Amniotic stem cell (primary cell): ENCODE measurements around the gene PPP1R9B.

Experiments
- DNase-seq: peaks from one replicate; lab custom pipeline; 2025; lab: John Stamatoyannopoulos, UW

Gene PPP1R9B

GRCh38 chr17:50105811-50106210, 44.7 kb downstream of the PPP1R9B start:
- DNase-seq: no peak

GRCh38 chr17:50103941-50104340, 46.5 kb downstream of the PPP1R9B start:
- no peak for DNase-seq

- no peak for DNase-seq
Measured at GRCh38 chr17:50103252-50103651, 47.2 kb downstream of the PPP1R9B start.

- DNase-seq: no peak
Measured at GRCh38 chr17:50102164-50102991, 48.1 kb downstream of the PPP1R9B start.

- no peak for DNase-seq
Measured at GRCh38 chr17:50101346-50102163, 48.9 kb downstream of the PPP1R9B start.

- no peak for DNase-seq
Measured at GRCh38 chr17:50100921-50101345, 49.5 kb downstream of the PPP1R9B start.

GRCh38 chr17:50100480-50100883, 50.0 kb downstream of the PPP1R9B start:
- no peak for DNase-seq

- no peak for DNase-seq
Measured at GRCh38 chr17:50099003-50099402, 51.5 kb downstream of the PPP1R9B start.

GRCh38 chr17:50098583-50098982, 51.9 kb downstream of the PPP1R9B start:
- DNase-seq: no peak

- DNase-seq: no peak
Measured at GRCh38 chr17:50097926-50098325, 52.6 kb downstream of the PPP1R9B start.

GRCh38 chr17:50097455-50097854, 53.0 kb downstream of the PPP1R9B start:
- no peak for DNase-seq

GRCh38 chr17:50096758-50097157, 53.7 kb downstream of the PPP1R9B start:
- no peak for DNase-seq

GRCh38 chr17:50096092-50096491, 54.4 kb downstream of the PPP1R9B start:
- no peak for DNase-seq

GRCh38 chr17:50095626-50096037, 54.8 kb downstream of the PPP1R9B start:
- DNase-seq: no peak

- peak; percentile 90 for DNase-seq
Measured at GRCh38 chr17:50094753-50095619, 55.5 kb downstream of the PPP1R9B start, which contains the start of gene PDK2. Gene PDK2 (plus strand): TSS chr17:50095351. CDS start chr17:50095436, 85 bp downstream.

- peak; percentile 40 for DNase-seq
Measured at GRCh38 chr17:50094243-50094752, 56.2 kb downstream of the PPP1R9B start.

- no peak for DNase-seq
Measured at GRCh38 chr17:50093807-50094206, 56.7 kb downstream of the PPP1R9B start.

- DNase-seq: no peak
Measured at GRCh38 chr17:50093246-50093645, 57.2 kb downstream of the PPP1R9B start.

GRCh38 chr17:50091918-50092285, 58.6 kb downstream of the PPP1R9B start:
- DNase-seq: no peak

GRCh38 chr17:50090971-50091917, 59.2 kb downstream of the PPP1R9B start:
- DNase-seq: no peak

GRCh38 chr17:50090071-50090470, 60.4 kb downstream of the PPP1R9B start:
- no peak for DNase-seq
